IMR-90 (cell line): ENCODE measurements around the gene PFDN6. TPM values are rescaled to one million over a fixed set of nuclear protein-coding genes. Genes with fewer than 3 reads are reported as not detected.
A peak's percentile ranks its signal among the peaks of the same experiment; 100 is the strongest.

Experiments used
- ATAC-seq: fragments of 200-7000 bp; cut with Tn5 transposase; 2 replicates; pipeline ENCODE4 v1.9.1; 2020; ENCODE audit warnings: low read depth, mild to moderate bottlenecking, moderate library complexity
- BruUV-seq: library from RNA; stranded (reverse); fragments of 400-500 nt; replicated peaks from 2 replicates; lab custom pipeline; 2021; lab: Mats Ljungman, UMichigan
- CTCF ChIA-PET: fragments of 300-600 bp; formaldehyde crosslinking; extraction: SDS; loops from one replicate; lab custom pipeline; 2021; ENCODE audit warnings: antibody characterized with exemption; lab: Yijun Ruan, JAX
- POLR2A ChIA-PET: fragments of 300-600 bp; sonication (Branson Sonifier 250); formaldehyde crosslinking; loops from one replicate; lab custom pipeline; 2022; ENCODE audit warnings: antibody characterized with exemption; ENCODE audit not compliant: unreplicated experiment; lab: Charles Lee
- DNase-seq: peaks from one replicate; pipeline ENCODE4 v3.0.0; 2013
- H2AFZ ChIP-seq: replicated peaks from 2 replicates; pipeline ENCODE3; 2013; ENCODE audit warnings: low read length, mild to moderate bottlenecking; ENCODE audit not compliant: poor library complexity
- H2AK5ac ChIP-seq: 2 replicates; pipeline ENCODE4 v1.6.1; 2013; ENCODE audit warnings: low read depth, low read length, inconsistent platforms
- H2AK9ac ChIP-seq: replicated peaks from 2 replicates; pipeline ENCODE3; 2013; ENCODE audit warnings: mild to moderate bottlenecking, low read depth, low read length, moderate library complexity; ENCODE audit not compliant: poor library complexity
- H2BK120ac ChIP-seq: 2 replicates; pipeline ENCODE4 v1.6.1; 2013; ENCODE audit warnings: low read depth, low read length, inconsistent platforms
- H2BK15ac ChIP-seq: 3 replicates; pipeline ENCODE4 v1.6.1; 2013; ENCODE audit warnings: low read depth, low read length, inconsistent platforms
- H2BK20ac ChIP-seq: 2 replicates; pipeline ENCODE4 v1.6.1; 2013; ENCODE audit warnings: low read depth, mild to moderate bottlenecking, inconsistent platforms, low read length, moderate library complexity
- H2BK5ac ChIP-seq: 2 replicates; pipeline ENCODE4 v1.6.1; 2013; ENCODE audit warnings: mild to moderate bottlenecking, low read depth, low read length, inconsistent platforms; ENCODE audit not compliant: poor library complexity, severe bottlenecking
- H3K14ac ChIP-seq: replicated peaks from 2 replicates; pipeline ENCODE4 v1.6.1; 2013; ENCODE audit warnings: low read depth, low read length, inconsistent platforms
- H3K18ac ChIP-seq: 2 replicates; pipeline ENCODE4 v1.6.1; 2013; ENCODE audit warnings: low read depth, low read length, control low read depth
- H3K23ac ChIP-seq: 2 replicates; pipeline ENCODE4 v1.6.1; 2013; ENCODE audit warnings: low read depth, low read length, inconsistent platforms
- H3K27ac ChIP-seq: 2 replicates; pipeline ENCODE4 v1.5.1; 2013; ENCODE audit warnings: mild to moderate bottlenecking, control low read depth, low read length; ENCODE audit not compliant: insufficient read depth
- H3K27me3 ChIP-seq: 2 replicates; pipeline ENCODE4 v1.6.1; 2013; ENCODE audit warnings: low read length; ENCODE audit not compliant: control insufficient read depth, insufficient read depth
- H3K36me3 ChIP-seq: 2 replicates; pipeline ENCODE4 v1.6.1; 2013; ENCODE audit warnings: low read length, mixed read lengths; ENCODE audit not compliant: control insufficient read depth, insufficient read depth
- H3K4ac ChIP-seq: 2 replicates; pipeline ENCODE4 v1.6.1; 2013; ENCODE audit warnings: low read depth, low read length, inconsistent platforms
- H3K4me1 ChIP-seq: 2 replicates; pipeline ENCODE4 v1.6.1; 2013; ENCODE audit warnings: low read length, mixed read lengths; ENCODE audit not compliant: control insufficient read depth, insufficient read depth
- H3K4me2 ChIP-seq: 2 replicates; pipeline ENCODE4 v1.6.1; 2013; ENCODE audit warnings: low read depth, mild to moderate bottlenecking, control low read depth, low read length, moderate library complexity
- H3K4me3 ChIP-seq: 2 replicates; pipeline ENCODE4 v1.5.1; 2013; ENCODE audit warnings: low read depth, mild to moderate bottlenecking, control low read depth, low read length, moderate library complexity; ENCODE audit not compliant: insufficient read depth
- H3K56ac ChIP-seq: 2 replicates; pipeline ENCODE4 v1.6.1; 2013; ENCODE audit warnings: low read length, inconsistent platforms; ENCODE audit not compliant: insufficient read depth; ENCODE audit errors: extremely low read depth
- H3K79me1 ChIP-seq, 2 experiments: 2 replicates each; pipeline ENCODE4 v1.6.1; 2013; ENCODE audit warnings: low read length in 2 of 2, inconsistent platforms in 1 of 2, low read depth in 1 of 2
- H3K9ac ChIP-seq: 2 replicates; pipeline ENCODE4 v1.6.1; 2013; ENCODE audit warnings: low read depth, low read length, control low read depth
- H3K9me1 ChIP-seq: 2 replicates; pipeline ENCODE4 v1.6.1; 2013; ENCODE audit warnings: low read length, inconsistent platforms; ENCODE audit not compliant: insufficient read depth
- H3K9me3 ChIP-seq: 2 replicates; pipeline ENCODE4 v1.6.1; 2013; ENCODE audit warnings: low read length; ENCODE audit not compliant: control insufficient read depth, insufficient read depth
- H4K20me1 ChIP-seq: 2 replicates; pipeline ENCODE4 v1.6.1; 2013; ENCODE audit warnings: low read length, inconsistent platforms; ENCODE audit not compliant: insufficient read depth
- H4K5ac ChIP-seq: 2 replicates; pipeline ENCODE4 v1.6.1; 2013; ENCODE audit warnings: mild to moderate bottlenecking, low read depth, low read length, control low read depth
- H4K8ac ChIP-seq, 2 experiments: 2 replicates each; pipeline ENCODE4 v1.6.1; 2013; ENCODE audit warnings: low read depth in 2 of 2, low read length in 2 of 2, control low read depth in 1 of 2, inconsistent platforms in 1 of 2
- H4K91ac ChIP-seq: 2 replicates; pipeline ENCODE4 v1.6.1; 2013; ENCODE audit warnings: low read depth, low read length, inconsistent platforms; ENCODE audit not compliant: insufficient read depth
- BHLHE40 ChIP-seq: fragments of 150-350 bp; IDR thresholded peaks from 2 replicates; pipeline ENCODE4 v1.6.1; 2016; ENCODE audit warnings: mild to moderate bottlenecking, low read depth, low read length
- MAFK ChIP-seq: IDR thresholded peaks from 2 replicates; pipeline ENCODE4 v1.6.1; 2012; ENCODE audit warnings: low read depth, low read length, improper control_type of control experiment
- SMC3 ChIP-seq: fragments of 150-350 bp; IDR thresholded peaks from 2 replicates; pipeline ENCODE4 v1.6.1; 2016; ENCODE audit warnings: low read depth, mild to moderate bottlenecking, antibody characterized with exemption, low read length, moderate library complexity
- WGBS, 2 experiments: methylation state at CpG; one replicate each; pipeline versions ENCODE4 v1.1.5 to v1.1.7; 2013; ENCODE audit warnings: missing lambda C conversion rate in 2 of 2; ENCODE audit not compliant: insufficient read length in 1 of 2; ENCODE audit errors: extremely low coverage in 2 of 2; 5-methylcytosine and 5-hydroxymethylcytosine counted together
- dilution Hi-C: fragments of 300-500 bp; cut with HindIII; formaldehyde crosslinking; loops from one replicate; pipeline ENCODE4 v1.14.3; 2018; ENCODE audit warnings: low sequenced_read_pairs; ENCODE audit not compliant: unreplicated experiment
- in situ Hi-C: fragments of 300-500 bp; cut with MboI; formaldehyde crosslinking; loops from 3 replicates; pipeline ENCODE4 v1.14.3; 2019; ENCODE audit warnings: low sequenced_read_pairs, inconsistent platforms, mixed read lengths
- intact Hi-C: fragments of 100-400 bp; cut with micrococcal nuclease; formaldehyde crosslinking; loops from 2 replicates; pipeline ENCODE4 v1.10.0; 2022
- polyA plus RNA-seq, 3 experiments: library from polyadenylated mRNA; depleted of rRNA; stranded (reverse); fragments of >200 nt; gene quantifications; 2 replicates each; pipeline ENCODE4 v1.2.3, GENCODE V29; 2012; ENCODE audit warnings: low replicate concordance in 1 of 3
- total RNA-seq: library from RNA; depleted of rRNA; stranded (reverse); fragments of >200 nt; gene quantifications from 2 replicates; pipeline ENCODE4 v1.2.3, GENCODE V29; 2012
- TF ChIP-seq, protein P1 (sequence below): fragments of 150-350 bp; IDR thresholded peaks from 2 replicates; pipeline ENCODE4 v1.6.1; 2016; ENCODE audit warnings: low read depth, mild to moderate bottlenecking, low read length, moderate library complexity, borderline replicate concordance

The PFDN6 gene
- total and polyA plus RNA-seq, 2 of the 4 experiments (the other 2 are of a cell fraction): 24.4 to 92.1 TPM

DNA sequence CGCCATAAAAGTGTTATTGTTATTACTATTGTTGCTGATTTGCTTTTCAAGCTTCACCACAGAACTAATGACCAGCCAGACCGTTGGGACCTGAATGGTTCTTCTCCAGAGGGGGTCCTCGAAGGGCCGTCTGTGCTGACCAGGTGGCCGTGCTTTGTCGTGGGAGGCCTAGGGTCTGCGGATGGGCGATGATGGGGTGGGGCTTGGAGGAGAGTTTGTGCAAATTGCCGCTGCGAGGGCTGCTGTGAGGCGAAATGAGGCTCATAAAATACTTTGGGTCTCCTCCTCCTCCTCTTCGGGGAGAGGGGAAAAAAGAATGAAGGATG lies 34.2 kb downstream of the PFDN6 start:
- CTCF ChIA-PET: interaction anchor here (0.6 kb wide), 1 partner anchor 17 kb away, joined by 4 read pairs; no protein-coding TSS in a partner anchor
- peaks cover 24% of the 10 kb centered on the region for H3K36me3 ChIP-seq
- H3K14ac ChIP-seq: no peak overlapping the region
- POLR2A ChIA-PET: interaction anchor here (0.6 kb wide), 1 partner anchor 11 kb away, joined by 24 read pairs; no protein-coding TSS in a partner anchor
- H3K4ac ChIP-seq: peak overlapping the region; percentile 31; the same call in 1 of the 2 replicates
- ATAC-seq (no peak), DNase-seq (no peak)
- no peak overlapping the region for H2BK15ac ChIP-seq
- H2AFZ ChIP-seq: peak overlapping the region; percentile 86
- H4K8ac ChIP-seq: peak overlapping the region; percentile 11 to 44; a peak in 2 of 4 replicates
- in situ Hi-C loops (no loop called here), dilution Hi-C loops (no loop called here), intact Hi-C loops (no loop called here)
- peak overlapping the region; percentile 85 for H3K4me3 ChIP-seq
- no peak overlapping the region for H2AK5ac ChIP-seq
- no CpG with 5 or more reads among the region's 12 CpGs for WGBS, 2 experiments
- peak overlapping the region; percentile 31; the same call in 1 of the 2 replicates for H3K23ac ChIP-seq
- peak overlapping the region; percentile 79 for H3K4me2 ChIP-seq
- H3K4me1 ChIP-seq: peaks cover 30% of the 10 kb centered on the region
- H4K5ac ChIP-seq: no peak overlapping the region
- peaks cover 17% of the 10 kb centered on the region for H3K9me1 ChIP-seq
- peaks cover 6% of the 10 kb centered on the region for H4K20me1 ChIP-seq
- TF ChIP-seq MAFK (no peak), SMC3 (no peak), BHLHE40 (no peak)
- TF ChIP-seq, protein P1, sequence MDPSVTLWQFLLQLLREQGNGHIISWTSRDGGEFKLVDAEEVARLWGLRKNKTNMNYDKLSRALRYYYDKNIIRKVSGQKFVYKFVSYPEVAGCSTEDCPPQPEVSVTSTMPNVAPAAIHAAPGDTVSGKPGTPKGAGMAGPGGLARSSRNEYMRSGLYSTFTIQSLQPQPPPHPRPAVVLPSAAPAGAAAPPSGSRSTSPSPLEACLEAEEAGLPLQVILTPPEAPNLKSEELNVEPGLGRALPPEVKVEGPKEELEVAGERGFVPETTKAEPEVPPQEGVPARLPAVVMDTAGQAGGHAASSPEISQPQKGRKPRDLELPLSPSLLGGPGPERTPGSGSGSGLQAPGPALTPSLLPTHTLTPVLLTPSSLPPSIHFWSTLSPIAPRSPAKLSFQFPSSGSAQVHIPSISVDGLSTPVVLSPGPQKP: no peak
- H4K91ac ChIP-seq: no peak overlapping the region
- H3K79me1 ChIP-seq: peaks cover 25 to 38% of the 10 kb centered on the region in 2 experiments
- H3K9ac ChIP-seq: peak overlapping the region; percentile 9
- peak overlapping the region; percentile 1; the same call in 1 of the 2 replicates for H3K27ac ChIP-seq
- H2BK5ac ChIP-seq: no peak overlapping the region
- BruUV-seq: no TSS peak
- H2BK120ac ChIP-seq: no peak overlapping the region
- H3K18ac ChIP-seq: no peak overlapping the region
- no peak overlapping the region for H2AK9ac ChIP-seq
- H3K27me3 ChIP-seq: no peaks in the 10 kb centered on the region
- H3K56ac ChIP-seq: peak overlapping the region; percentile 16; the same call in 1 of the 2 replicates
- H3K9me3 ChIP-seq: no peaks in the 10 kb centered on the region
- no peak overlapping the region for H2BK20ac ChIP-seq
